Panc1 (cell line): Measurements from ENCODE around the gene PAWR. TPM values are rescaled to one million over a fixed set of nuclear protein-coding genes. Genes with fewer than 3 reads are reported as not detected.

Source experiments
- ATAC-seq: fragments of 200-7000 bp; cut with Tn5 transposase; 2 replicates; pipeline ENCODE4 v1.9.1; 2020; ENCODE audit warnings: mild to moderate bottlenecking, moderate library complexity
- BruUV-seq: library from RNA; stranded (reverse); fragments of 400-500 nt; replicated peaks from 2 replicates; lab custom pipeline; 2021; lab: Mats Ljungman, UMichigan
- CTCF ChIA-PET: fragments of 300-600 bp; sonication (Branson Sonifier 250); formaldehyde crosslinking; loops from one replicate; lab custom pipeline; 2022; ENCODE audit warnings: antibody characterized with exemption; lab: Charles Lee
- POLR2A ChIA-PET: fragments of 300-600 bp; sonication (Branson Sonifier 250); formaldehyde crosslinking; loops from one replicate; lab custom pipeline; 2022; ENCODE audit warnings: antibody characterized with exemption; lab: Charles Lee
- DNase-seq: peaks from one replicate; pipeline ENCODE4 v3.0.0-alpha.2; 2010; ENCODE audit warnings: low read depth, low spot score
- H3K27ac ChIP-seq: 2 replicates; pipeline ENCODE4 v1.5.1; 2011; ENCODE audit warnings: mild to moderate bottlenecking, low read length, inconsistent platforms
- H3K27me3 ChIP-seq: fragments of 200-500 bp; sonication (Bioruptor generic); 2 replicates; pipeline ENCODE4 v1.6.0; 2014; ENCODE audit warnings: low read length, inconsistent platforms; ENCODE audit not compliant: control insufficient read depth, insufficient read depth
- H3K36me3 ChIP-seq: fragments of 200-500 bp; sonication (Bioruptor generic); 2 replicates; pipeline ENCODE4 v1.5.1; 2014; ENCODE audit warnings: inconsistent platforms, mild to moderate bottlenecking, low read length, moderate library complexity; ENCODE audit not compliant: control insufficient read depth, insufficient read depth
- H3K4me1 ChIP-seq: 2 replicates; pipeline ENCODE4 v1.5.1; 2011; ENCODE audit warnings: inconsistent platforms, mild to moderate bottlenecking, low read length, moderate library complexity; ENCODE audit not compliant: control insufficient read depth, insufficient read depth
- H3K4me3 ChIP-seq, 2 experiments: 2 replicates each; pipeline ENCODE4 v1.5.1; 2011 to 2012; ENCODE audit warnings: low read depth in 2 of 2, low read length in 2 of 2, mild to moderate bottlenecking in 2 of 2, inconsistent platforms in 1 of 2, moderate library complexity in 1 of 2
- H3K9me3 ChIP-seq: fragments of 200-500 bp; sonication (Bioruptor generic); 2 replicates; pipeline ENCODE4 v1.5.1; 2014; ENCODE audit warnings: low read depth, mild to moderate bottlenecking, inconsistent platforms, low read length, moderate library complexity; ENCODE audit not compliant: control insufficient read depth, insufficient read depth
- POLR2AphosphoS5 ChIP-seq: IDR thresholded peaks from 2 replicates; pipeline ENCODE4 v1.6.1; 2012; ENCODE audit warnings: mild to moderate bottlenecking, low read depth, low read length, moderate library complexity
- SIN3A ChIP-seq: IDR thresholded peaks from 2 replicates; pipeline ENCODE4 v1.6.1; 2012; ENCODE audit warnings: low read depth, mild to moderate bottlenecking, low read length, moderate library complexity, borderline replicate concordance; ENCODE audit not compliant: insufficient read depth
- TCF7L2 ChIP-seq: IDR thresholded peaks from 2 replicates; pipeline ENCODE4 v1.6.1; 2011; ENCODE audit warnings: mild to moderate bottlenecking, low read depth, low read length, inconsistent platforms
- in situ Hi-C: cut with HindIII; loops from 2 replicates; pipeline ENCODE4 v1.10.0; 2016; ENCODE audit warnings: low sequenced_read_pairs, low pct_unique_long_range_greater_than_20kb
- intact Hi-C: fragments of 100-400 bp; cut with micrococcal nuclease; formaldehyde crosslinking; loops from one replicate; pipeline ENCODE4 v1.10.0; 2022; ENCODE audit not compliant: unreplicated experiment
- total RNA-seq: library from RNA; stranded (reverse); gene quantifications from one replicate; pipeline ENCODE4 v1.2.1, GENCODE V29; 2021; ENCODE audit not compliant: unreplicated experiment
- TF ChIP-seq, protein P1 (sequence below), 2 experiments: IDR thresholded peaks; 2 replicates each; pipeline ENCODE4 v1.6.1; 2011 to 2012; ENCODE audit warnings: low read depth in 2 of 2, control low read depth in 1 of 2, low read length in 1 of 2, mild to moderate bottlenecking in 1 of 2, moderate library complexity in 1 of 2; ENCODE audit not compliant: insufficient read depth in 1 of 2
- TF ChIP-seq, protein P2 (sequence below): fragments of 450-650 bp; IDR thresholded peaks from 2 replicates; pipeline ENCODE4 v1.5.1; 2017; ENCODE audit warnings: mild to moderate bottlenecking

Gene PAWR
- total RNA-seq, 1 experiment from 2014 or later = 142 TPM

DNA sequence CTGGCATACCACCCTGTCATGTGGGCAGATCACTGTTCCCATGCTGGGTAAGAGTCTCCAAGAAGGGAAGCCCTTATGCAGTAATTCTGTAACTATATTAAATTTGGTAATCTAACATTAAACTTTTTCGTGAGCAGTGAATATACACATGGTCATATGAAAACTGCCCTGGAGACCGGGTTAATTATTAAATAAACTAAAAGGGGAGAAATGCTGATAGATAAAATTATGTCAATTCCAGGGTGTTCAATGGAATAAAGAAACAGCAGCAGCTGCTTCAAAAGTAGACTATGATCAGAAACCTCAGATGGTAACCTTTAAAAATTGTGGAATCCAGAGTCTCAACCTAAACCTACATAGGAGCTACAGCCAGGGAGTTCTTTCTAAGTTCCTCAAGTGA, 100.0 kb downstream of the PAWR start:
- no peak for TF ChIP-seq SIN3A
- no peak for TF ChIP-seq TCF7L2
- TF ChIP-seq, protein P1, sequence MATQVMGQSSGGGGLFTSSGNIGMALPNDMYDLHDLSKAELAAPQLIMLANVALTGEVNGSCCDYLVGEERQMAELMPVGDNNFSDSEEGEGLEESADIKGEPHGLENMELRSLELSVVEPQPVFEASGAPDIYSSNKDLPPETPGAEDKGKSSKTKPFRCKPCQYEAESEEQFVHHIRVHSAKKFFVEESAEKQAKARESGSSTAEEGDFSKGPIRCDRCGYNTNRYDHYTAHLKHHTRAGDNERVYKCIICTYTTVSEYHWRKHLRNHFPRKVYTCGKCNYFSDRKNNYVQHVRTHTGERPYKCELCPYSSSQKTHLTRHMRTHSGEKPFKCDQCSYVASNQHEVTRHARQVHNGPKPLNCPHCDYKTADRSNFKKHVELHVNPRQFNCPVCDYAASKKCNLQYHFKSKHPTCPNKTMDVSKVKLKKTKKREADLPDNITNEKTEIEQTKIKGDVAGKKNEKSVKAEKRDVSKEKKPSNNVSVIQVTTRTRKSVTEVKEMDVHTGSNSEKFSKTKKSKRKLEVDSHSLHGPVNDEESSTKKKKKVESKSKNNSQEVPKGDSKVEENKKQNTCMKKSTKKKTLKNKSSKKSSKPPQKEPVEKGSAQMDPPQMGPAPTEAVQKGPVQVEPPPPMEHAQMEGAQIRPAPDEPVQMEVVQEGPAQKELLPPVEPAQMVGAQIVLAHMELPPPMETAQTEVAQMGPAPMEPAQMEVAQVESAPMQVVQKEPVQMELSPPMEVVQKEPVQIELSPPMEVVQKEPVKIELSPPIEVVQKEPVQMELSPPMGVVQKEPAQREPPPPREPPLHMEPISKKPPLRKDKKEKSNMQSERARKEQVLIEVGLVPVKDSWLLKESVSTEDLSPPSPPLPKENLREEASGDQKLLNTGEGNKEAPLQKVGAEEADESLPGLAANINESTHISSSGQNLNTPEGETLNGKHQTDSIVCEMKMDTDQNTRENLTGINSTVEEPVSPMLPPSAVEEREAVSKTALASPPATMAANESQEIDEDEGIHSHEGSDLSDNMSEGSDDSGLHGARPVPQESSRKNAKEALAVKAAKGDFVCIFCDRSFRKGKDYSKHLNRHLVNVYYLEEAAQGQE (IDR thresholded peaks at IDR 0.05; ENCODE audit: insufficient read depth in 1 of 2, low read depth in 2 of 2, low read length in 1 of 2) = no peak
- no peak for TF ChIP-seq POLR2AphosphoS5
- TF ChIP-seq, protein P2, sequence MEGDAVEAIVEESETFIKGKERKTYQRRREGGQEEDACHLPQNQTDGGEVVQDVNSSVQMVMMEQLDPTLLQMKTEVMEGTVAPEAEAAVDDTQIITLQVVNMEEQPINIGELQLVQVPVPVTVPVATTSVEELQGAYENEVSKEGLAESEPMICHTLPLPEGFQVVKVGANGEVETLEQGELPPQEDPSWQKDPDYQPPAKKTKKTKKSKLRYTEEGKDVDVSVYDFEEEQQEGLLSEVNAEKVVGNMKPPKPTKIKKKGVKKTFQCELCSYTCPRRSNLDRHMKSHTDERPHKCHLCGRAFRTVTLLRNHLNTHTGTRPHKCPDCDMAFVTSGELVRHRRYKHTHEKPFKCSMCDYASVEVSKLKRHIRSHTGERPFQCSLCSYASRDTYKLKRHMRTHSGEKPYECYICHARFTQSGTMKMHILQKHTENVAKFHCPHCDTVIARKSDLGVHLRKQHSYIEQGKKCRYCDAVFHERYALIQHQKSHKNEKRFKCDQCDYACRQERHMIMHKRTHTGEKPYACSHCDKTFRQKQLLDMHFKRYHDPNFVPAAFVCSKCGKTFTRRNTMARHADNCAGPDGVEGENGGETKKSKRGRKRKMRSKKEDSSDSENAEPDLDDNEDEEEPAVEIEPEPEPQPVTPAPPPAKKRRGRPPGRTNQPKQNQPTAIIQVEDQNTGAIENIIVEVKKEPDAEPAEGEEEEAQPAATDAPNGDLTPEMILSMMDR = no peak
- no peaks in the 10 kb centered on the region for H3K4me1 ChIP-seq
- H3K4me3 ChIP-seq = no peak overlapping the region
- in situ Hi-C loops = no loop called here
- no peak for ATAC-seq
- intact Hi-C loops = no loop called here
- no peak overlapping the region for H3K27ac ChIP-seq
- H3K36me3 ChIP-seq = peaks cover 21% of the 10 kb centered on the region
- no peaks in the 10 kb centered on the region for H3K9me3 ChIP-seq
- no peak for DNase-seq
- CTCF ChIA-PET = no interaction called here
- no peaks in the 10 kb centered on the region for H3K27me3 ChIP-seq
- POLR2A ChIA-PET = interaction anchor here (0.6 kb wide), 1 partner anchor 101 kb away, joined by 3 read pairs; no protein-coding TSS in a partner anchor
- no TSS peak for BruUV-seq

DNA sequence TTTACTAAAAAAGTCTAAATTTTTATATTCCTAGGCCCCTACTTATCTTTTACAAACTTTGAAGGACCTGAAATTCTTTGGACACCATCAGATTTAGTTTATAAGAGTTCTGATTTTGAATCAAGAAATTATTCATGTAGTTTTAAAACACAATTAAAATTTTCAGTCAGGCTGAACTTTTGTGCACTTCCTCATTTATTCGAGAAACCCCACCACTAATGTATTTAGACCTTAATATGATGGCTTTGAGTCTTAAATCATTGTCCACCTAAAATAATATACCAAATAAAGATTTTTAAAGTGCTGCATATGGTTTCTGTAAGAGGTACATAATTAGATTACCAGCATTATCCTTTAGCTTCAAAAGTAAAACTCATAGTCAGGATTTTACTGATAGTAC, 103.4 kb downstream of the PAWR start:
- no TSS peak for BruUV-seq

More for the DNA sequence above, 103.4 kb downstream of the PAWR start:
- no peaks in the 10 kb centered on the region for H3K27me3 ChIP-seq
- no peaks in the 10 kb centered on the region for H3K9me3 ChIP-seq
- in situ Hi-C loops (no loop called here), intact Hi-C loops (no loop called here)
- H3K4me1 ChIP-seq = no peaks in the 10 kb centered on the region
- DNase-seq (no peak), ATAC-seq (no peak)
- peaks cover 20% of the 10 kb centered on the region for H3K36me3 ChIP-seq
- ChIA-PET POLR2A (interaction anchor here (1.0 kb wide), 1 partner anchor 11 kb away, joined by 3 read pairs; no protein-coding TSS in a partner anchor), CTCF (no interaction called here)
- no peak overlapping the region for H3K27ac ChIP-seq
- no peak overlapping the region for H3K4me3 ChIP-seq
- TF ChIP-seq POLR2AphosphoS5 (no peak), TCF7L2 (no peak), SIN3A (no peak)
- TF ChIP-seq, protein P1 (IDR thresholded peaks at IDR 0.05; ENCODE audit: insufficient read depth in 1 of 2, low read depth in 2 of 2, low read length in 1 of 2) = no peak
- TF ChIP-seq, protein P2 = no peak
